Measurements from ENCODE around the gene P2RY4.
"Not testable (repeated sequence)": the region's sequence is repeated elsewhere in the genome, so short reads cannot be mapped to it uniquely, and the experiment has no call there.

P2RY4 gene

GRCh38 chrX:70244881-70245280 lies 15.1 kb downstream of the P2RY4 start:
- no peak for DNase-seq (ENCODE audit: low read depth in 2 of 3, low spot score in 1 of 3)

- not testable (repeated sequence) for DNase-seq (ENCODE audit: low read depth in 2 of 3, low spot score in 1 of 3)
These were observed 16.4 kb downstream of the P2RY4 start for GRCh38 chrX:70243601-70244000.

GRCh38 chrX:70241501-70241900 lies 18.5 kb downstream of the P2RY4 start:
- DNase-seq (ENCODE audit: low read depth in 2 of 3, low spot score in 1 of 3) = no peak

- DNase-seq (ENCODE audit: low read depth in 2 of 3, low spot score in 1 of 3) = no peak
These were observed 19.3 kb downstream of the P2RY4 start for GRCh38 chrX:70240751-70241150.

- DNase-seq (ENCODE audit: low read depth in 2 of 3, low spot score in 1 of 3) = no peak
These were observed 25.6 kb downstream of the P2RY4 start, which contains the start of gene AWAT1 for GRCh38 chrX:70234355-70234754. TSS of gene AWAT1 (plus strand) at chrX:70234655. CDS start at chrX:70234696, 41 bp downstream.

- no peak for DNase-seq (ENCODE audit: low read depth in 2 of 3, low spot score in 1 of 3)
These were observed 28.3 kb downstream of the P2RY4 start for GRCh38 chrX:70231666-70232065.

GRCh38 chrX:70226687-70227086 lies 33.3 kb downstream of the P2RY4 start:
- no peak for DNase-seq (ENCODE audit: low read depth in 2 of 3, low spot score in 1 of 3)

GRCh38 chrX:70226048-70226447 lies 34.0 kb downstream of the P2RY4 start:
- DNase-seq (ENCODE audit: low read depth in 2 of 3, low spot score in 1 of 3) = no peak

GRCh38 chrX:70219938-70220764 lies 39.9 kb downstream of the P2RY4 start:
- no peak for DNase-seq (ENCODE audit: low read depth in 2 of 3, low spot score in 1 of 3)

- not testable (repeated sequence) for DNase-seq (ENCODE audit: low read depth in 2 of 3, low spot score in 1 of 3)
These were observed 50.4 kb downstream of the P2RY4 start for GRCh38 chrX:70209570-70209969.

- DNase-seq (ENCODE audit: low read depth in 2 of 3, low spot score in 1 of 3) = no peak
These were observed 51.5 kb downstream of the P2RY4 start for GRCh38 chrX:70208479-70208878.
